Lower leg skin (tissue), 3 donors: ENCODE results near the gene AKR1C3.

ENCODE experiments used
- CTCF ChIP-seq, 3 donors: fragments of 450-650 bp; IDR thresholded peaks; one replicate each; pipeline ENCODE4 v1.5.1; 2016; ENCODE audit warnings: antibody characterized with exemption in 3 of 3, mild to moderate bottlenecking in 3 of 3, moderate library complexity in 2 of 3
- POLR2A ChIP-seq, 2 donors: fragments of 450-650 bp; IDR thresholded peaks; one replicate each; pipeline ENCODE4 v1.6.1; 2016 to 2017; ENCODE audit warnings: antibody characterized with exemption in 2 of 2, mild to moderate bottlenecking in 1 of 2, moderate library complexity in 1 of 2

DNA sequence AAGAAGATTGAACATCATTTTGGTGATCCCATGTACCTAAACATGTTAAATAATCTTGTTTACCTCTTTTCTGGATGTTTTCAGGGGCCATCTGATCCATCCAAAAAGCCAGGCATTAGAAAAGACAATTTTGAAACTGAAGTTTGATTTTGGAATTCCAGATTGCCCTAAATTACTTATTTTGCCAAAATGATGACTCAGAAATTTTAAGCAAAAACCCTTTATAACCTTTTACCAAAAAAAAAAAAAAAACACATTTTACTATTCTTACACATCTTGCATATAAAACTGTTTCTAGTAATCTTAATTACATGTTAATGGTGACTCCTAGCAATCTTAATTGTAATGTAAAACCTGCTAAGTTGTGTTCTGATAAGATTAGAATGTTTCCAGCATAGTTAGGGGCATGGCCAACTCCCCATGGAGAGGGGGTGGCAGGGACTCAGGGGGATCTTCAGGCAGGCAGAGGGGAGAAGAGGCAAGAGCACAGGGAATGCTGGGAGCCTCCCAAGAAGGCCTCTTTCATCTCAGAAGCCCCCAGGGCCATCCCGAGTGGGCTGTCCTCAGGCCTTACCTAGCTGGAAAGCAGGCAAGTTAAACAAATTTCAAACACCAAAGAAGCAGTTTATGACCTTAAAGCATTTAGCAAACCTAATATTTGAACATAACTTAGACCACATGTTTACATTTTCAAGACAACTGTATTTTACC, 25.8 kb upstream of the AKR1C3 start:
- TF ChIP-seq CTCF (IDR thresholded peaks at IDR 0.05) (no peak), POLR2A (IDR thresholded peaks at IDR 0.05) (no peak)
